Kidney capillary endothelial cell (primary cell): ENCODE data around the gene CXADR.

Experiments
- DNase-seq: peaks from one replicate; pipeline ENCODE4 v3.0.0-alpha.2; 2018; ENCODE audit warnings: low spot score

CXADR gene

DNA sequence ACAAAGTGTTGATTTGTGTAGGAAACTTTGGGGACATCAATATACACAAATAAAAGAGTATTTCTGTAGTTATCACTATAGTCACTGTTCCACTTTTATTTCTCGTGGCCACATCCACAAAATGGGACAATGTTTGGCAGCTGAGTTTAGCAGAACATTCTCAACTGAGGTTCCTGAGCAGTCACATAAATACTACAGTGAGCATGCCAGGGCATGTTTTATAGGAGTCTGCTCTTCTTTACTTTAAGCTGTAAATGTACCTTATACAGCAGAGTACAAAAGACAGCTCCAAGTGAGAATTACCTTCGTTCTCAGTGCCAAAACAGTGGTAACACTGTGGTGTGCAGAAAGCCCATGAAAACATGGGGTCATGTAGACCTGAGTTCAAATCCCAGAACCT, 94.8 kb downstream of the CXADR start:
- DNase-seq: no peak

DNA sequence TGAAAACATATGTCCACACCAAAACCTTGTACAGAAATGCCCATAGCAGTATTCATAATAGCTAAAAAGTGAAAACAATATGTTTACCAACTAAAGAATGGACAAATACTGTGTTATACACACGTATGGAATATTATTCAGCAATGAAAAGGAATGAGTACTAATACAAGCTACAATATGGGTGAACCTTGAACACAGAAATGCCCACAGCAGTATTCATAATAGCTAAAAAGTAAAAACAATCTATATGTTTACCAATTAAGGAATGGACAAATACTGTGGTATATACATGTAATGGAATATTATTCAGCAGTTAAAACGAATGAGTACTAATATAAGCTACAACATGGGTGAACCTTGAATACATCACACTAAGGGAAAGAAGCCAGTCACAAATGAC, 96.8 kb downstream of the CXADR start:
- no peak for DNase-seq

DNA sequence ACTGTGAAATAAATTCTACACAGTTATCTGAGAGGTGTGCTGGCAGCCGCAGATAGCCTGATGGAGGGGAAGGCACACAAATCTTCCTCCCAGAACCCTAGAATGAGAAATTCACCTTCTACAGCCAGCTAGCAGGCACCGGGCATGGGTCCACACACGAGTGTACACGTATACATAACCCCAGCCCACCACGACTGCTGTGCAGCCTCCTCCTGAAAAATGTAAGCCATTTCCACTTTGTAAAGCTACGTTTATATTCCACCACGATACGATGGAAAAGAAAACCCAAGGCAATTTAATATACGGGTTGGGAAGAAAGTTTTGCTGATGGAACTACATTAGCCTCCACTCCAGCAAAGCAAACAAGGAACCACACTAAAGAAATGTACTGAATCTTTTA, 98.1 kb downstream of the CXADR start:
- no peak for DNase-seq

DNA sequence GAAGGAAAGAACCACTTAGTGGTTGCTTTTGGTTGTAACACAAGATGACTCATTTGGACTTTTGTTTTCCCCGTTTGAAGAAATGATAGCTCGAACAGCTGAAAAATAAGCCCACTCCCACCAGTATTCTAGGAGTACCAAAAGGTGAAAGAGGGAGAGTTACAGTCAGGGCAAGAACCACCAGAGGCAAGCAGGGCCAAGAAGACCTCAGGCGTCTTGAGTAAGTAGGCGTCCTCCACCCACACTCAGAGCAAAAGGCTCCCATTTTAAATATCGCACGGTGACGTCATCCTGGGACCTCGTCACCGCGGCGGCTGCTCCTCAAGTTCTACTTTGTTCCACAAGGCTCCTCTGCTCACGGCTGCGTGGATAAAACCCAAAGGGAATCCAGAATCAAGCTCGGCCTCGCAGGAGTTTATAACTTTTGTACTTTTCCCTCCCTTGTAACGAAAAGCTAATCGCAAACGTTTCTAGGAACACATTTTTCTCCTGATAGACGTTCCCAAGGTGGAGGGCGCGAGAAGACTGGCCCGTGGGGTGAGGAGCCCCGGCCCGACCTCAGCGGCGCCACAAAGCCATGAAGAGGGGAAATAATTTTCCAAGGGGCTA, 98.7 kb downstream of the CXADR start:
- peak; percentile 73 for DNase-seq

DNA sequence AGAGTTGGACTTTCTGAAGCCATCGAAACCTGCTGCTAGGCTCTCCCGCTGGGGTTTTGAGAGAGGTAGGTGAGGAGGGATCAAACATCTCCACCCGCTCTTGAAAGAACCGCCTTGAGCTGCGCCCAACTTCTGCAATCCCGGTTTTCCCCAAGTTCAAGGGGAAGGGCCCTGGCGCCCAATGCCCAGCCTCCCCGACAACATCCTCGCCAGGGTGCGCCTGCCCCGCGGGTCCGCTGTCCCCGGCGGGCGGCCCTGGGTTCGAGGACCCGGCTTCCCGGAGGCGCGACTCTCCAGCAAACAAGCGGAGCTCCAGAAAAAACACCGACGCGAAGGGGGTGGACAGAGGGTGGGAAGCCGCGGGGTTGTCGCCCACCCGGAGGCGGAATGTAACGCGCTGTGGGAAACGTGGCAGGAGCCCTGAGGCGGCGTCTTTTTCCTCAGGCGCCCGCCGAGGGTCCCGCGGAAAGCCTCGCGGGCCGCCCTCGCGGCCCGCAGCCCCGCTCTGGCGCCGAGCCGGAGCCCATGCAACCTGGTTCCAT, 99.3 kb downstream of the CXADR start:
- DNase-seq: peak; percentile 12

DNA sequence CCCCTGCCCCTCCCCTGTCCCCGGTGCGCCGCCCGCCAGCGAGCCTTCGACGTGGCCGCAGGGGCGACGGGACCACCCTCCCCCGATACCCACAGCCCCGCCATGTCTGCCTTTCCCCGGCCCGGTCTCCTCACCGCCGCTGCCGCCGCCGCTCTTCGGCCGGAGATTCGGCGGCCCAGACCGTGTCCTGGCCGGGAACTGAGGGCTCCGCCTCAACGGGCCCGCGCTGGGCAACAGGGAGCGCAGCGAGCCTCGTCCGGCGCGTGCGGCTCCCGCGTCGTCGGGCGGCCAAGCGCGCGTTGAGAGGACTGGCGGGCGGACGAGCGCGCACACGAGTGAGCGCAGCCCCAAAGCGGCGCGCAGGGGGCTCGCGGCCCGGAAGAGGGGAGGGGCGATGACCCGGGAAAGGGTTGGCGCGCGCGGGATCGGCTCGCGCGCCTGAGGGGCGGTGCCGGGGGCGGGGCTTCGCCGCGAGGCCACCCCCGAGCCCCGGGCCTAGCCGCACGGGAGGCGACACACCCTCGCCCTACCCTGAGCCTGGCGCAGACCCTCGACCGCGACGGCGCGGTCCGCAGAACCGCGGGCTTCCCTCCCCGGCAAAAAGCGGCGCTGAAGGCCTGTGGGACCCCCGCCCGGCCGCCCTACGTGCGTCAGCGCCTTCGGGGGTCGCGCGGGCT, 99.9 kb downstream of the CXADR start, which contains the start of gene BTG3:
Gene BTG3 (minus strand): TSS at position 337 of the 677 bp plus-strand sequence. CDS start 3,757 bp downstream, outside the sequence.
- peak; percentile 68 for DNase-seq

DNA sequence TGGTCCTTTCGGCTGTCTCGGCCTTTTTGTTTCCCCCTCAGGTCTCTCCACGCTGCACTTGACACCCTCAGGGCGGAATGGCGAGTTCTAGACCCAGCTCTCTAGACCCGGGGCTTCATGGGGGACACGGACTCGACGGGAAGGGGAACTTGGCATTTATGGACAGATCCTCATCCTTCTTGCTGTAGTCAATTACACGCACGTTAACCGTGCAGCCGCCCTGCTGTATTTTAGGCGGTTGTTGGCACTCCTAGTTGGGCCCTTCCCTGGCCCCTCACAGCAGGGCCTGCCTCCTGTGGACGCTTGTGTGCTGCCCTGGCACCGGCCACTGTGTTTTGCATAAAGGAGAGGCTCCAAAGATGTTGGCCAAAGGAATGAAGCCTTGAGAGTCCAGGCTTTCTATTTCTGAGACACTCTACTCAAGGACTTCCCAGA, 100.4 kb downstream of the CXADR start:
- DNase-seq: peak; percentile 1

DNA sequence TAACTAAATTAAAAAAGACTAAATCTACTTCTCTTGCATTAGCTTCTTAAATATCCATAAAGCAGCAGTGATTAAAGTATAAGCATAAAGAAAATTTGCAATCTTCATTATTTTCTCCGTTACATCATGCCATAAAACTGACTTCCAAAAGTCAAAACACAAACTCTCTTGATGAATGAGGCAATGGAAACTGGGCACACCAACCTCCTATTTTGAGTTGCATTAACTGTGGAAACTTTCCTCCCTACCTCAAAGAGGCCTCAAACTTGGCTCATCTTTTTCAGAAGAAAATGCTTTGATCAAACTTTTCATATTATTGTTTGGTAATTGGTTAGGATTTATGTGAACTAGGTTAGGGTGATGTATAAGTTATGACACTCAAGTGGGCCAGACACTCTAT, 104.0 kb downstream of the CXADR start:
- no peak for DNase-seq

DNA sequence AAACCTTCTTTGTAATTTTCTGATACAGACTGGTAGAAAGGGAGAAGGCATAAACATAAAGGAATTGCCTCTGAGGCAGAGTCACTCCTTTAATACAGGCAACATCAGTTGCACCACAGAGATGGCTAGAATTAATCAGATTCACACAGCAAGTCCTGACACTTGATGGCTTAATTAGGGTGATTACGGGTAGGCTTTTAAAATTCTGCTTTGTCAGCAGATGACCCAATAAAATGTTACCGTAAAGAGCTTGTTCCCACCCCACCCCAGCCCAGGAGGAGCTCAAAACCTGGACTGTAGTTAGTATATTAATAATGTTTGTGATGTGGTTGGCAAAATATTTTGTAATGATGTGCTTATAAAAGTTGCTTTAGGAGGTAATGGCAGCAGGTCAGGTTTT, 109.2 kb downstream of the CXADR start:
- no peak for DNase-seq

DNA sequence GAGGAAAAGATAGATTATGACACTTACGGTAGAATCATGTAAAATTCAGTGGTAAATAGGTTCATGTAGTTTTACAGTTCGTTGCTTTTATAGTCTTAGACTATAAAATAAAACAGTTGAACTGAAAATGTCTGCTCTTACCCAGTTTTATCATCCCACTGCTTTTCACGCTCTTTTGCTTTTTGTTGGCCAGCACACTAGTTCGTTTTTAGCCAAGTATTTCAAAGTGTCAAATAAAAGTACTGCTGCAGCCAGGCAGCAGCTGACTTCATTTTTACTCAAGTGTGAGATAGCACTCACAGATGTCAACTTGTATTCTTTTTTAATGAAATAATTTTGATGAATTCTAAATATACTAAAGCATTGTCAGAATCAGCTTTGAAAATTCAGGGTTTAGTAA, 118.4 kb downstream of the CXADR start:
- no peak for DNase-seq

DNA sequence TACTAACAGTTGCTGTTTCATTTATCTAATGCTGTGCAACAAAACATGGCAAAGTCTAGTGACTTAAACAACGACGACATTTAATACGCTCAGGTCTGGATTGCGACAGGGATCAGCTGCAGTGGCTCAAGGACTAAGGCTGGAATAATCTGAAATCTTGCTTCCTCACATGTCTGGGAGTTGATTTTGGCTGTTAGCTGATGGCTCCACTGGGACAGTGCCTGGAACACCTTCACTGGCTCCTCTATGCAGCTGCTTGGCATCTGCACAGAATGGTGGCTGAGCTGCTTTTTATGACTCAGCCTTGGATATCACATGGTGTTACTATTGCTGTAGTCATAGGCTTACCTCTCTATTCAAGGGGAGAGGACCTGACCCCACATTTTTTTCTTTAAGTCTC, 123.9 kb downstream of the CXADR start:
- DNase-seq: no peak

DNA sequence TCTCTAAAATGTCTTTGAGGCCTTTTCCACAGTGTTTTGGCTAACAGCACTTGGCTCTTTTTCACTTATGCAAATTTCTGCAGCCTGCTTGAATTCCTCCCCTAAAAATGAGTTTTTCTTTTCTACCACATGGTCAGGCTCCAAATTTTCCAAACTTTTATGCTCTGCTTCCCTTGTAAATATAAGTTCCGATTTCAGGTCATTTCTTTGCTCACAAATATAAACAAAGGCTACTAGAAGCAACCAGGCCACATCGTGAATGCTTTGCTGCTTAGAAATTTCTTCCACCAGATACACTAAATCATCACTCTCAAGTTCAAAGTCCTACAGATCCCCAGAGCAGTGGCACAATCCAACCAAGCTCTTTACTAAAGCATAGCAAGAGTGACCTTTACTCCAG, 128.0 kb downstream of the CXADR start:
- no peak for DNase-seq
